Pancreas (tissue), 10 donors: ENCODE data around the gene PIK3CD. TPM values are rescaled to one million over a fixed set of nuclear protein-coding genes. Genes with fewer than 3 reads are reported as not detected.

Source experiments
- ATAC-seq, 4 donors: fragments of 200-7000 bp; cut with Tn5 transposase; one replicate each; pipeline versions ENCODE4 v1.8.0 to v1.9.1; 2020; ENCODE audit warnings: mild to moderate bottlenecking in 4 of 4, moderate library complexity in 4 of 4
- DNase-seq, 6 donors: peaks; one replicate each; pipeline ENCODE4 v3.0.0-alpha.2; 2020
- FAIRE-seq: peaks from 2 replicates; lab custom pipeline; 2012; peaks lifted over from hg19 to GRCh38; lab: Jason Lieb, UNC
- H3K27ac ChIP-seq, 4 donors: fragments of 200-600 bp; sonication (generic); 1 replicate in 3 of 4; 2 replicates in 1 of 4; pipeline versions ENCODE4 v1.5.0 to v1.8.0; 2020
- H3K27me3 ChIP-seq, 4 donors: fragments of 200-600 bp; one replicate each; pipeline ENCODE4 v1.8.0; 2021
- H3K36me3 ChIP-seq, 3 donors: fragments of 200-600 bp; sonication (generic) in 1 of 3; one replicate each; pipeline versions ENCODE4 v1.5.0 to v1.8.0; 2020 to 2021
- H3K4me1 ChIP-seq, 3 donors: fragments of 200-600 bp; one replicate each; pipeline ENCODE4 v1.8.0; 2021
- H3K4me3 ChIP-seq, 4 donors: fragments of 200-600 bp; sonication (generic) in 2 of 4; one replicate each; pipeline versions ENCODE4 v1.5.0 to v1.8.0; 2020 to 2021
- H3K9me3 ChIP-seq, 4 donors: fragments of 200-600 bp; one replicate each; pipeline ENCODE4 v1.8.0; 2021
- WGBS, 2 donors: extraction: QIAGEN DNeasy Blood & Tissue Kit; methylation state at CpG; one replicate each; pipeline ENCODE4 v1.1.7; 2013; 5-methylcytosine and 5-hydroxymethylcytosine counted together
- intact Hi-C, 3 donors: fragments of 100-400 bp; cut with DNase I; formaldehyde crosslinking; loops; one replicate each; pipeline versions ENCODE4 v1.11.1 to v1.14.2; 2022
- polyA plus RNA-seq, 2 donors: library from polyadenylated mRNA; stranded (reverse); fragments of 200-250 nt; gene quantifications; one replicate each; pipeline ENCODE4 v1.2.3, GENCODE V29; 2013
- total RNA-seq, 6 donors: library from RNA; stranded (reverse); fragmentation: NEBNext Ultra II Directional in 4 of 6; extraction: Animal tissue kit (Norgen Biotek cat#: 25700) in 4 of 6; gene quantifications; one replicate each; pipeline versions ENCODE4 v1.2.1 to v1.2.4, GENCODE V29; 2021 to 2023
- TF ChIP-seq, protein P1 (sequence below), 4 donors: fragments of 200-600 bp; sonication (generic) in 3 of 4; IDR thresholded peaks; one replicate each; pipeline versions ENCODE4 v1.5.0 to v1.8.0; 2021; ENCODE audit warnings: antibody characterized with exemption in 4 of 4
- donor health status: healthy with polysubstance abuse.
- donor health status: DM: no; HTN: no; CAD: no; lungs with moderate emphysema.
- donor health status: DM: no; HTN: no; CAD: no.
- donor health status: control.
- donor health status: control.
- donor health status: Bipolar disorder and iron deficiency.
- donor health status: DM: yes; HTN: yes; CAD: no.
- donor health status: DM: no; HTN: no; CAD: no.
- donor health status: DM: no; HTN: no; CAD: no.
- donor health status: DM: yes; HTN: yes; CAD: no.

PIK3CD gene
- total and polyA plus RNA-seq, 8 donors: 1.9 to 10.6 (median 2.3) TPM

GRCh38 chr1:9657521-9658032 lies 6.0 kb downstream of the PIK3CD start:
- Histone ChIP-seq H3K4me1 (no peaks in the 10 kb centered on the region), H3K27ac (no peak overlapping the region), H3K4me3 (no peak overlapping the region), H3K9me3 (no peaks in the 10 kb centered on the region), H3K36me3 (no peaks in the 10 kb centered on the region), H3K27me3 (peaks cover 0 to 6% (median 0%) of the 10 kb centered on the region in 4 donors)
- TF ChIP-seq, protein P1, sequence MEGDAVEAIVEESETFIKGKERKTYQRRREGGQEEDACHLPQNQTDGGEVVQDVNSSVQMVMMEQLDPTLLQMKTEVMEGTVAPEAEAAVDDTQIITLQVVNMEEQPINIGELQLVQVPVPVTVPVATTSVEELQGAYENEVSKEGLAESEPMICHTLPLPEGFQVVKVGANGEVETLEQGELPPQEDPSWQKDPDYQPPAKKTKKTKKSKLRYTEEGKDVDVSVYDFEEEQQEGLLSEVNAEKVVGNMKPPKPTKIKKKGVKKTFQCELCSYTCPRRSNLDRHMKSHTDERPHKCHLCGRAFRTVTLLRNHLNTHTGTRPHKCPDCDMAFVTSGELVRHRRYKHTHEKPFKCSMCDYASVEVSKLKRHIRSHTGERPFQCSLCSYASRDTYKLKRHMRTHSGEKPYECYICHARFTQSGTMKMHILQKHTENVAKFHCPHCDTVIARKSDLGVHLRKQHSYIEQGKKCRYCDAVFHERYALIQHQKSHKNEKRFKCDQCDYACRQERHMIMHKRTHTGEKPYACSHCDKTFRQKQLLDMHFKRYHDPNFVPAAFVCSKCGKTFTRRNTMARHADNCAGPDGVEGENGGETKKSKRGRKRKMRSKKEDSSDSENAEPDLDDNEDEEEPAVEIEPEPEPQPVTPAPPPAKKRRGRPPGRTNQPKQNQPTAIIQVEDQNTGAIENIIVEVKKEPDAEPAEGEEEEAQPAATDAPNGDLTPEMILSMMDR (IDR thresholded peaks at IDR 0.05): no peak
- DNase-seq: no peak
- intact Hi-C loops: no loop called here
- WGBS, 2 donors: 52 to 61% methylated on average over 2 of the region's 2 CpGs
- ATAC-seq: no peak
- FAIRE-seq: no peak

- H3K27me3 ChIP-seq: no peaks in the 10 kb centered on the region
- ATAC-seq (no peak), DNase-seq (no peak), FAIRE-seq (no peak)
- TF ChIP-seq, protein P1 (IDR thresholded peaks at IDR 0.05): no peak
- no peaks in the 10 kb centered on the region for H3K36me3 ChIP-seq
- WGBS, 2 donors: 63 to 78% methylated on average over 4 of the region's 4 CpGs
- H3K9me3 ChIP-seq: no peaks in the 10 kb centered on the region
- no peak overlapping the region for H3K27ac ChIP-seq
- intact Hi-C loops: no loop called here
- H3K4me1 ChIP-seq: no peaks in the 10 kb centered on the region
- no peak overlapping the region for H3K4me3 ChIP-seq
Observed at GRCh38 chr1:9658199-9658598, 6.7 kb downstream of the PIK3CD start.

- FAIRE-seq: no peak
- H3K9me3 ChIP-seq: no peaks in the 10 kb centered on the region
- no peaks in the 10 kb centered on the region for H3K4me1 ChIP-seq
- peak in 1 of 4 donors; percentile 54 for ATAC-seq
- H3K27me3 ChIP-seq: no peaks in the 10 kb centered on the region
- no peaks in the 10 kb centered on the region for H3K36me3 ChIP-seq
- no peak for DNase-seq
- TF ChIP-seq, protein P1 (IDR thresholded peaks at IDR 0.05): no peak
- H3K27ac ChIP-seq: no peak overlapping the region
- no peak overlapping the region for H3K4me3 ChIP-seq
- intact Hi-C loops: no loop called here
- WGBS, 2 donors: 61 to 69% methylated on average over 5 of the region's 5 CpGs
Observed at GRCh38 chr1:9659328-9659727, 7.8 kb downstream of the PIK3CD start.

GRCh38 chr1:9663257-9663656 lies 11.7 kb downstream of the PIK3CD start:
- no peak for ATAC-seq
- intact Hi-C loops: no loop called here
- no peak for FAIRE-seq
- Histone ChIP-seq H3K27ac (no peak overlapping the region), H3K9me3 (no peaks in the 10 kb centered on the region), H3K4me3 (no peak overlapping the region), H3K27me3 (no peaks in the 10 kb centered on the region), H3K4me1 (no peaks in the 10 kb centered on the region), H3K36me3 (no peaks in the 10 kb centered on the region)
- TF ChIP-seq, protein P1 (IDR thresholded peaks at IDR 0.05): no peak
- 83 to 86% methylated on average over 6 of the region's 6 CpGs for WGBS, 2 donors
- no peak for DNase-seq

DNA sequence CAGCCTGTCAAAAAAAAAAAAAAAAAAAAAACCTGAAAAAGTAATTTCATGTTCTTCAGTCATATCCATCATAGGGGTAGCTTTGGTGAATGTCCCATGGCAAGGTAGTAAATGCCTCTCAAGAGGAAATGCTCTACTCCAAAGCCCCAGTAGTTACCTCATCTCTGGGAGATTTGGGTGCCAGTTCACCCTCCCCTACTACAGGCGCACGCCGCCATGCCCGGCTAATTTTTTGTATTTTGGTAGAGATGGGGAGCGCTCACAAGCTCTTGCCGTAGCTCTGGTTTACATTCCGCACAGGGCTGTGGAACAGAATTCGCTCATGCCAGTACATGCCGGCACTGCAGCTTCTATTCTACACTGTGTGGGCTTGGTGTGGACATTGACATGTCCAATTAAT lies 13.7 kb downstream of the PIK3CD start:
- no peaks in the 10 kb centered on the region for H3K9me3 ChIP-seq
- TF ChIP-seq, protein P1 (IDR thresholded peaks at IDR 0.05): no peak
- no peak overlapping the region for H3K27ac ChIP-seq
- no peaks in the 10 kb centered on the region for H3K27me3 ChIP-seq
- intact Hi-C loops: no loop called here
- no peaks in the 10 kb centered on the region for H3K4me1 ChIP-seq
- no peak overlapping the region for H3K4me3 ChIP-seq
- ATAC-seq: no peak
- no peak for DNase-seq
- no peaks in the 10 kb centered on the region for H3K36me3 ChIP-seq
- WGBS, 2 donors: 86 to 92% methylated on average over 9 of the region's 9 CpGs
- FAIRE-seq: no peak
